Esophagus muscularis mucosa (tissue), 4 donors: Measurements from ENCODE around the gene IGSF11.
"Not testable (repeated sequence)": the region's sequence is repeated elsewhere in the genome, so short reads cannot be mapped to it uniquely, and the experiment has no call there.

Experiments
- EP300 ChIP-seq: sonication (generic); formaldehyde crosslinking; IDR thresholded peaks from one replicate; pipeline ENCODE4 v1.6.1; 2017; ENCODE audit warnings: antibody characterized with exemption
- POLR2A ChIP-seq: fragments of 450-650 bp; IDR thresholded peaks from one replicate; pipeline ENCODE4 v1.6.1; 2017; ENCODE audit warnings: antibody characterized with exemption, moderate library complexity, mild to moderate bottlenecking, low read depth
- TF ChIP-seq, protein P1 (sequence below), 3 experiments: fragments of 200-600 bp in 2 of 3; fragments of 450-650 bp in 1 of 3; sonication (generic) in 2 of 3; IDR thresholded peaks; one replicate each; pipeline ENCODE4 v1.5.1; 2017 to 2019; ENCODE audit warnings: antibody characterized with exemption in 3 of 3, mild to moderate bottlenecking in 2 of 3, moderate library complexity in 1 of 3

DNA sequence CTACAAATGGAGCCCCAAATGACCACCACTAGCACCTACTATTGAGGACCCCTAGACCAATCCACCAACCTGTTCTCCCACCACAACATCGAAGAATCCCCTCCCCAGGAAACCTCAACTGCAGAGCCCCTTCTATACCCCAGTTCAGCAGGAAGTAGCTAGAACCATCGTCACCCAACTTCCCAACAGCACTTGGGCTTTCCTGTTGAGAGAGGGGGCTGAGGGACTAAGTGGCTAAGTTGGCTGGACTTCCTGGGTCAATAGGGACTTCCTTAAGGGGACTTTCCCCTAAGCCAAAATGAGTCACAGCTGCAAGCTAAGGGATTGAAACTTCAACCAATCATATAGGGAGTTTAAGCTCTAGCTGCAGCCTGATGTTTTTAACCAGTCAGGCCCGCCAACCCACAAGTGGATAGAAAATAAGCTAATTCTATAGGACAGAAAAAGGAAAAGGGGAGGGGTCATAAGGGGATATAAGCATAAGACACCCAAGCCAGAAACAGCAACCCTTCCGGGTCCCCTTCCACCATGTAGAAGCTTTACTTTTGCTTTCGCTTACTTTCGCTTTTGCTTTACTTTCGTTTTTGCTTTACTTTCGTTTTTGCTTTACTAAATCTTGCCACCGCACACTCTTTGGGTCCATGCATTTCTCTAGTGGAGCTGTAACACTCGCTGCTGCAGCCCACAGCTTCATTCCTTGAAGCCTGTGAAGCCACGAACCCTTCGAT is 183.0 kb downstream of the IGSF11 start:
- TF ChIP-seq, protein P1, sequence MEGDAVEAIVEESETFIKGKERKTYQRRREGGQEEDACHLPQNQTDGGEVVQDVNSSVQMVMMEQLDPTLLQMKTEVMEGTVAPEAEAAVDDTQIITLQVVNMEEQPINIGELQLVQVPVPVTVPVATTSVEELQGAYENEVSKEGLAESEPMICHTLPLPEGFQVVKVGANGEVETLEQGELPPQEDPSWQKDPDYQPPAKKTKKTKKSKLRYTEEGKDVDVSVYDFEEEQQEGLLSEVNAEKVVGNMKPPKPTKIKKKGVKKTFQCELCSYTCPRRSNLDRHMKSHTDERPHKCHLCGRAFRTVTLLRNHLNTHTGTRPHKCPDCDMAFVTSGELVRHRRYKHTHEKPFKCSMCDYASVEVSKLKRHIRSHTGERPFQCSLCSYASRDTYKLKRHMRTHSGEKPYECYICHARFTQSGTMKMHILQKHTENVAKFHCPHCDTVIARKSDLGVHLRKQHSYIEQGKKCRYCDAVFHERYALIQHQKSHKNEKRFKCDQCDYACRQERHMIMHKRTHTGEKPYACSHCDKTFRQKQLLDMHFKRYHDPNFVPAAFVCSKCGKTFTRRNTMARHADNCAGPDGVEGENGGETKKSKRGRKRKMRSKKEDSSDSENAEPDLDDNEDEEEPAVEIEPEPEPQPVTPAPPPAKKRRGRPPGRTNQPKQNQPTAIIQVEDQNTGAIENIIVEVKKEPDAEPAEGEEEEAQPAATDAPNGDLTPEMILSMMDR (IDR thresholded peaks at IDR 0.05): not testable (repeated sequence)
- not testable (repeated sequence) for TF ChIP-seq POLR2A, EP300
